HEK293 (cell line): Measurements from ENCODE around the gene CDK6.

Experiments used
- BCL11B ChIP-seq: fragments of 450-650 bp; formaldehyde crosslinking; IDR thresholded peaks from 2 replicates; pipeline ENCODE4 v1.5.1; 2016; ENCODE audit warnings: low read depth, missing biosample characterization, missing genetic modification characterization
- CTCF ChIP-seq: fragments of 450-650 bp; formaldehyde crosslinking; IDR thresholded peaks from 2 replicates; pipeline ENCODE4 v1.5.1; 2016; ENCODE audit warnings: missing biosample characterization, missing genetic modification characterization
- IKZF3 ChIP-seq: fragments of 450-650 bp; IDR thresholded peaks from 2 replicates; pipeline ENCODE4 v1.5.0; 2018; ENCODE audit warnings: missing biosample characterization, mild to moderate bottlenecking, missing genetic modification characterization, moderate library complexity
- KLF9 ChIP-seq: fragments of 450-650 bp; formaldehyde crosslinking; IDR thresholded peaks from 2 replicates; pipeline ENCODE4 v1.5.1; 2016; ENCODE audit warnings: missing biosample characterization, missing genetic modification characterization, low read depth
- PRDM10 ChIP-seq: fragments of 450-650 bp; formaldehyde crosslinking; IDR thresholded peaks from 2 replicates; pipeline ENCODE4 v1.5.1; 2016; ENCODE audit warnings: missing biosample characterization, missing genetic modification characterization
- SALL2 ChIP-seq: fragments of 450-650 bp; formaldehyde crosslinking; IDR thresholded peaks from 2 replicates; pipeline ENCODE4 v1.5.0; 2017; ENCODE audit warnings: missing biosample characterization, mild to moderate bottlenecking, missing genetic modification characterization, borderline replicate concordance
- SP3 ChIP-seq: fragments of 450-650 bp; formaldehyde crosslinking; IDR thresholded peaks from 2 replicates; pipeline ENCODE4 v1.5.1; 2016; ENCODE audit warnings: missing biosample characterization, missing genetic modification characterization
- SP7 ChIP-seq: fragments of 450-650 bp; formaldehyde crosslinking; IDR thresholded peaks from 2 replicates; pipeline ENCODE4 v1.5.1; 2016; ENCODE audit warnings: missing biosample characterization, missing genetic modification characterization
- ZBTB11 ChIP-seq: fragments of 450-650 bp; formaldehyde crosslinking; conservative IDR thresholded peaks from 2 replicates; pipeline ENCODE4 v1.5.1; 2016; ENCODE audit warnings: low read depth, missing biosample characterization, missing genetic modification characterization
- ZBTB8A ChIP-seq: fragments of 450-650 bp; formaldehyde crosslinking; IDR thresholded peaks from 2 replicates; pipeline ENCODE4 v1.5.1; 2016; ENCODE audit warnings: missing biosample characterization, missing genetic modification characterization
- ZNF146 ChIP-seq: fragments of 450-650 bp; formaldehyde crosslinking; IDR thresholded peaks from 2 replicates; pipeline ENCODE4 v1.5.1; 2016; ENCODE audit warnings: missing biosample characterization, missing genetic modification characterization
- ZNF157 ChIP-seq: fragments of 450-650 bp; formaldehyde crosslinking; IDR thresholded peaks from 2 replicates; pipeline ENCODE4 v1.5.1; 2016; ENCODE audit warnings: missing biosample characterization, missing genetic modification characterization
- ZNF221 ChIP-seq: fragments of 450-650 bp; formaldehyde crosslinking; IDR thresholded peaks from 2 replicates; pipeline ENCODE4 v1.5.1; 2017; ENCODE audit warnings: missing biosample characterization, missing genetic modification characterization, borderline replicate concordance
- ZNF280C ChIP-seq: fragments of 450-650 bp; formaldehyde crosslinking; IDR thresholded peaks from 2 replicates; pipeline ENCODE4 v1.5.1; 2016; ENCODE audit warnings: missing biosample characterization, missing genetic modification characterization
- ZNF433 ChIP-seq: fragments of 450-650 bp; formaldehyde crosslinking; IDR thresholded peaks from 2 replicates; pipeline ENCODE4 v1.5.1; 2016; ENCODE audit warnings: missing biosample characterization, missing genetic modification characterization, low read depth
- ZNF449 ChIP-seq: fragments of 450-650 bp; formaldehyde crosslinking; IDR thresholded peaks from 2 replicates; pipeline ENCODE4 v1.5.1; 2017; ENCODE audit warnings: missing biosample characterization, mild to moderate bottlenecking, missing genetic modification characterization, moderate library complexity
- ZNF473 ChIP-seq: fragments of 450-650 bp; formaldehyde crosslinking; IDR thresholded peaks from 2 replicates; pipeline ENCODE4 v1.5.1; 2017; ENCODE audit warnings: missing biosample characterization, missing genetic modification characterization
- ZNF488 ChIP-seq: fragments of 450-650 bp; formaldehyde crosslinking; IDR thresholded peaks from 2 replicates; pipeline ENCODE4 v1.5.1; 2016; ENCODE audit warnings: missing biosample characterization, missing genetic modification characterization
- ZNF549 ChIP-seq: fragments of 450-650 bp; IDR thresholded peaks from 2 replicates; pipeline ENCODE4 v1.5.1; 2018; ENCODE audit warnings: missing biosample characterization, missing genetic modification characterization, mild to moderate bottlenecking, inconsistent platforms, moderate library complexity
- ZNF624 ChIP-seq: fragments of 450-650 bp; formaldehyde crosslinking; IDR thresholded peaks from 2 replicates; pipeline ENCODE4 v1.5.1; 2017; ENCODE audit warnings: missing biosample characterization, missing genetic modification characterization
- ZNF664 ChIP-seq: fragments of 450-650 bp; formaldehyde crosslinking; IDR thresholded peaks from 2 replicates; pipeline ENCODE4 v1.5.1; 2016; ENCODE audit warnings: missing biosample characterization, missing genetic modification characterization
- ZNF670 ChIP-seq: fragments of 450-650 bp; formaldehyde crosslinking; IDR thresholded peaks from 2 replicates; pipeline ENCODE4 v1.5.1; 2016; ENCODE audit warnings: missing biosample characterization, missing genetic modification characterization, low read depth
- TF ChIP-seq, protein P1 (sequence below): fragments of 450-650 bp; formaldehyde crosslinking; IDR thresholded peaks from 2 replicates; pipeline ENCODE4 v1.5.1; 2016; ENCODE audit warnings: missing biosample characterization, missing genetic modification characterization, borderline replicate concordance

CDK6 gene

GRCh38 chr7:92608380-92609322, 227.7 kb downstream of the CDK6 start (continued):
- no peak for TF ChIP-seq ZNF670 (tag by site-specific recombination)
- no peak for TF ChIP-seq CTCF
- no peak for TF ChIP-seq ZNF624 (tag by site-specific recombination)
- TF ChIP-seq ZNF488 (tag by site-specific recombination): no peak
- TF ChIP-seq ZNF221: no peak
- TF ChIP-seq ZNF146 (tag by site-specific recombination): no peak
- TF ChIP-seq ZNF433: no peak
- peak; percentile 95 for TF ChIP-seq PRDM10
- TF ChIP-seq ZNF280C: no peak
- no peak for TF ChIP-seq SALL2 (tag by site-specific recombination)
- TF ChIP-seq ZNF473 (tag by site-specific recombination): no peak
- peak; percentile 76 for TF ChIP-seq KLF9 (tag by site-specific recombination)
- no peak for TF ChIP-seq IKZF3 (tag by site-specific recombination)
- no peak for TF ChIP-seq ZBTB8A (tag by site-specific recombination)
- no peak for TF ChIP-seq ZNF549 (tag by site-specific recombination)
- no peak for TF ChIP-seq ZNF449 (tag by site-specific recombination)
- TF ChIP-seq BCL11B: no peak
- no peak for TF ChIP-seq SP7 (tag by site-specific recombination)
- TF ChIP-seq SP3 (tag by site-specific recombination): peak; percentile 80
- TF ChIP-seq ZNF157 (tag by site-specific recombination): no peak
- no peak for TF ChIP-seq ZNF664 (tag by site-specific recombination)
- TF ChIP-seq ZBTB11 (tag by site-specific recombination): 0 out of 2 replicates have a peak, but pooled peaks have one; percentile 36
- TF ChIP-seq, protein P1, sequence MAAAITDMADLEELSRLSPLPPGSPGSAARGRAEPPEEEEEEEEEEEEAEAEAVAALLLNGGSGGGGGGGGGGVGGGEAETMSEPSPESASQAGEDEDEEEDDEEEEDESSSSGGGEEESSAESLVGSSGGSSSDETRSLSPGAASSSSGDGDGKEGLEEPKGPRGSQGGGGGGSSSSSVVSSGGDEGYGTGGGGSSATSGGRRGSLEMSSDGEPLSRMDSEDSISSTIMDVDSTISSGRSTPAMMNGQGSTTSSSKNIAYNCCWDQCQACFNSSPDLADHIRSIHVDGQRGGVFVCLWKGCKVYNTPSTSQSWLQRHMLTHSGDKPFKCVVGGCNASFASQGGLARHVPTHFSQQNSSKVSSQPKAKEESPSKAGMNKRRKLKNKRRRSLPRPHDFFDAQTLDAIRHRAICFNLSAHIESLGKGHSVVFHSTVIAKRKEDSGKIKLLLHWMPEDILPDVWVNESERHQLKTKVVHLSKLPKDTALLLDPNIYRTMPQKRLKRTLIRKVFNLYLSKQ: no peak
